ENCODE data around the gene PSMF1. TPM values are rescaled to one million over a fixed set of nuclear protein-coding genes. Genes with fewer than 3 reads are reported as not detected.
A peak's percentile ranks its signal among the peaks of the same experiment; 100 is the strongest.

The PSMF1 gene
- total and polyA plus RNA-seq, 2 of the 13 experiments (the other 11 are each of a cell fraction or from before 2014, with no cell fraction given), result 82.5 to 86.0 TPM

- ChIA-PET POLR2A (no interaction called here), CTCF (ENCODE audit: low intra/inter-chr PET ratio, low total read pairs) (no interaction called here)
- Histone ChIP-seq H3K36me3 (replicated peaks in 1 of 2; ENCODE audit: control insufficient read depth in 1 of 2, insufficient read depth in 2 of 2, low read length in 2 of 2) (no peaks in the 10 kb centered on the region), H3K9me3 (ENCODE audit: low read length) (no peaks in the 10 kb centered on the region), H3K4me2 (ENCODE audit: low read depth, low read length) (no peak overlapping the region), H2AFZ (ENCODE audit: low read length) (no peak overlapping the region), H3K79me2 (ENCODE audit: insufficient read depth, low read length) (no peaks in the 10 kb centered on the region), H3K4me3 (replicated peaks in 1 of 3; ENCODE audit: insufficient read depth in 1 of 3, low read depth in 2 of 3, low read length in 3 of 3) (no peak overlapping the region), H3K4me1 (ENCODE audit: insufficient read depth, low read length) (no peaks in the 10 kb centered on the region), H3K9ac (ENCODE audit: insufficient read depth, low read depth, low read length) (no peak overlapping the region), H3K27me3 (ENCODE audit: control insufficient read depth in 1 of 2, insufficient read depth in 2 of 2, low read length in 2 of 2) (peaks cover 2 to 14% of the 10 kb centered on the region in 2 experiments; a peak in 3 of 5 replicates), H4K20me1 (ENCODE audit: insufficient read depth, low read length) (no peaks in the 10 kb centered on the region), H3K27ac (ENCODE audit: extremely low read length, insufficient read depth, low read length) (no peak overlapping the region)
- no peak for TF ChIP-seq ZBTB7B (CRISPR knock-in tag; IDR thresholded peaks at IDR 0.05)
- 0 out of 2 replicates have a peak, but pooled peaks have one; percentile 13 for TF ChIP-seq MNT (IDR thresholded peaks at IDR 0.05)
- FAIRE-seq (no peak), ATAC-seq (no peak), DNase-seq (ENCODE audit: low spot score) (no peak)
- in situ Hi-C loops (cut with HindIII; ENCODE audit: extremely low pct_ligation_motif_present, low pct_unique_long_range_greater_than_20kb) (no loop called here), intact Hi-C loops (cut with micrococcal nuclease; ENCODE audit: unreplicated experiment) (no loop called here)
- no TSS peak for BruUV-seq (replicated peaks)
- WGBS (ENCODE audit: low lambda C conversion rate), result 82% methylated on average over 5 of the region's 5 CpGs
Observed at GRCh38 chr20:1198751-1199150, 80.3 kb downstream of the PSMF1 start.

GRCh38 chr20:1199212-1199873 is 80.9 kb downstream of the PSMF1 start:
- in situ Hi-C loops (cut with HindIII; ENCODE audit: extremely low pct_ligation_motif_present, low pct_unique_long_range_greater_than_20kb) (no loop called here), intact Hi-C loops (cut with micrococcal nuclease; ENCODE audit: unreplicated experiment) (no loop called here)
- no peak overlapping the region for H3K4me2 ChIP-seq (ENCODE audit: low read depth, low read length)
- no peaks in the 10 kb centered on the region for H4K20me1 ChIP-seq (ENCODE audit: insufficient read depth, low read length)
- no peaks in the 10 kb centered on the region for H3K36me3 ChIP-seq (replicated peaks in 1 of 2; ENCODE audit: control insufficient read depth in 1 of 2, insufficient read depth in 2 of 2, low read length in 2 of 2)
- H3K9ac ChIP-seq (ENCODE audit: insufficient read depth, low read depth, low read length), result no peak overlapping the region
- no peak overlapping the region for H3K4me3 ChIP-seq (replicated peaks in 1 of 3; ENCODE audit: insufficient read depth in 1 of 3, low read depth in 2 of 3, low read length in 3 of 3)
- ATAC-seq (peak; percentile 50), DNase-seq (ENCODE audit: low spot score) (no peak), FAIRE-seq (no peak)
- H3K79me2 ChIP-seq (ENCODE audit: insufficient read depth, low read length), result no peaks in the 10 kb centered on the region
- H2AFZ ChIP-seq (ENCODE audit: low read length), result no peak overlapping the region
- WGBS (ENCODE audit: low lambda C conversion rate), result 7% methylated on average over 7 of the region's 7 CpGs
- POLR2A ChIA-PET, result no interaction called here
- no TSS peak for BruUV-seq (replicated peaks)
- no peaks in the 10 kb centered on the region for H3K4me1 ChIP-seq (ENCODE audit: insufficient read depth, low read length)
- no peaks in the 10 kb centered on the region for H3K9me3 ChIP-seq (ENCODE audit: low read length)
- no peak overlapping the region for H3K27ac ChIP-seq (ENCODE audit: extremely low read length, insufficient read depth, low read length)
- CTCF ChIA-PET (ENCODE audit: low intra/inter-chr PET ratio, low total read pairs), result no interaction called here
- peaks cover 4 to 20% of the 10 kb centered on the region in 2 experiments; a peak in 3 of 5 replicates for H3K27me3 ChIP-seq (ENCODE audit: control insufficient read depth in 1 of 2, insufficient read depth in 2 of 2, low read length in 2 of 2)
- TF ChIP-seq ZNF616 (CRISPR knock-in tag; IDR thresholded peaks at IDR 0.05; ENCODE audit: low read depth) (no peak), USF2 (IDR thresholded peaks at IDR 0.05; ENCODE audit: low read depth, low read length) (0 out of 2 replicates have a peak, but pooled peaks have one; percentile 18), USF2 (CRISPR knock-in tag; IDR thresholded peaks at IDR 0.05; ENCODE audit: borderline replicate concordance) (no peak)
